ENCODE measurements around the gene DCBLD2.

DNA sequence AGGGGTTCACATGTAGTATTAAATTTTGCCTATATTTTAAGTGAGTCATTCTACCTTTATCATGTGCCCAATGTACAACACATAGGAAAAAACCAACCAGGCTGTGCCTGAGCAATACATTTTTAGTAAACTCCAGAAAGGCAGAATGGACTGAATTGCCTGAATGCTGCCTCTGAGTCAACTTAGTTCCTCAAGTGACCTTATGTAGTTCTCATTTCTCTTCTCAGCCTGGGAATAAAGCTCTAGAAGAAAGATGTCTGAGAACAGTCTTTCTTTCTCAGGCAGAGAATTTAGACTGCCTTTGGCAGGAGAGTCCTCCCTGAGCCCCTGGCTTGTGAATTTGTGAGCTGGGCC, 125.4 kb downstream of the DCBLD2 start:
- TF ChIP-seq, protein P1, sequence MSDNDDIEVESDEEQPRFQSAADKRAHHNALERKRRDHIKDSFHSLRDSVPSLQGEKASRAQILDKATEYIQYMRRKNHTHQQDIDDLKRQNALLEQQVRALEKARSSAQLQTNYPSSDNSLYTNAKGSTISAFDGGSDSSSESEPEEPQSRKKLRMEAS (IDR thresholded peaks at IDR 0.05; ENCODE audit: insufficient read depth, insufficient read length) = no peak
- TF ChIP-seq, protein P2, sequence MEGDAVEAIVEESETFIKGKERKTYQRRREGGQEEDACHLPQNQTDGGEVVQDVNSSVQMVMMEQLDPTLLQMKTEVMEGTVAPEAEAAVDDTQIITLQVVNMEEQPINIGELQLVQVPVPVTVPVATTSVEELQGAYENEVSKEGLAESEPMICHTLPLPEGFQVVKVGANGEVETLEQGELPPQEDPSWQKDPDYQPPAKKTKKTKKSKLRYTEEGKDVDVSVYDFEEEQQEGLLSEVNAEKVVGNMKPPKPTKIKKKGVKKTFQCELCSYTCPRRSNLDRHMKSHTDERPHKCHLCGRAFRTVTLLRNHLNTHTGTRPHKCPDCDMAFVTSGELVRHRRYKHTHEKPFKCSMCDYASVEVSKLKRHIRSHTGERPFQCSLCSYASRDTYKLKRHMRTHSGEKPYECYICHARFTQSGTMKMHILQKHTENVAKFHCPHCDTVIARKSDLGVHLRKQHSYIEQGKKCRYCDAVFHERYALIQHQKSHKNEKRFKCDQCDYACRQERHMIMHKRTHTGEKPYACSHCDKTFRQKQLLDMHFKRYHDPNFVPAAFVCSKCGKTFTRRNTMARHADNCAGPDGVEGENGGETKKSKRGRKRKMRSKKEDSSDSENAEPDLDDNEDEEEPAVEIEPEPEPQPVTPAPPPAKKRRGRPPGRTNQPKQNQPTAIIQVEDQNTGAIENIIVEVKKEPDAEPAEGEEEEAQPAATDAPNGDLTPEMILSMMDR (IDR thresholded peaks at IDR 0.05; ENCODE audit: extremely low read depth in 1 of 2, insufficient read depth in 1 of 2, low read depth in 1 of 2, low read length in 2 of 2) = no peak
- TF ChIP-seq POLR2A (IDR thresholded peaks at IDR 0.05; ENCODE audit: low read depth, low read length) (no peak), POLR2AphosphoS5 (IDR thresholded peaks at IDR 0.05; ENCODE audit: insufficient read depth, low read depth, low read length) (no peak), MYC (IDR thresholded peaks at IDR 0.05; ENCODE audit: low read depth, low read length) (no peak), FOS (IDR thresholded peaks at IDR 0.05; ENCODE audit: borderline replicate concordance, insufficient read depth, low read length) (no peak), EZH2 (IDR thresholded peaks at IDR 0.05; ENCODE audit: borderline replicate concordance, low read depth, low read length, severe bottlenecking) (no peak), GATA2 (IDR thresholded peaks at IDR 0.05; ENCODE audit: insufficient read depth, insufficient read length, low read depth, low read length) (no peak), JUN (IDR thresholded peaks at IDR 0.05; ENCODE audit: borderline replicate concordance, insufficient read depth, insufficient read length, low read depth) (no peak)
